GOT3 (cell line): ENCODE data around the gene RPL18.
"Not testable (repeated sequence)": the region's sequence is repeated elsewhere in the genome, so short reads cannot be mapped to it uniquely, and the experiment has no call there.

Experiments used
- DNase-seq: peaks from one replicate; lab custom pipeline; 2025; ENCODE audit warnings: mixed read lengths; lab: John Stamatoyannopoulos, UW

The RPL18 gene

GRCh38 chr19:48588670-48589401, 30.1 kb downstream of the RPL18 start:
- DNase-seq: peak; percentile 65

GRCh38 chr19:48587387-48587786, 31.6 kb downstream of the RPL18 start:
- DNase-seq: no peak

GRCh38 chr19:48582168-48582567, 36.8 kb downstream of the RPL18 start:
- no peak for DNase-seq

- DNase-seq: no peak
These were observed 40.1 kb downstream of the RPL18 start for GRCh38 chr19:48578891-48579290.

GRCh38 chr19:48577908-48578307, 41.1 kb downstream of the RPL18 start:
- not testable (repeated sequence) for DNase-seq

GRCh38 chr19:48575931-48576622, 42.9 kb downstream of the RPL18 start:
- no peak for DNase-seq

- DNase-seq: no peak
These were observed 45.8 kb downstream of the RPL18 start for GRCh38 chr19:48573163-48573505.

GRCh38 chr19:48571378-48572162, 47.4 kb downstream of the RPL18 start:
- no peak for DNase-seq

GRCh38 chr19:48569814-48570213, 49.2 kb downstream of the RPL18 start:
- no peak for DNase-seq

GRCh38 chr19:48568345-48568886, 50.6 kb downstream of the RPL18 start:
- peak; percentile 64 for DNase-seq
